Colon (tissue), 2 donors: Measurements from ENCODE around the gene PRM1.
"Not testable (repeated sequence)": the region's sequence is repeated elsewhere in the genome, so short reads cannot be mapped to it uniquely, and the experiment has no call there.

Experiments
- FAIRE-seq: peaks from 2 replicates; lab custom pipeline; 2012; peaks lifted over from hg19 to GRCh38; lab: Jason Lieb, UNC
- donor health status: control.
- donor health status: control.

The PRM1 gene

GRCh38 chr16:11313493-11314308 lies 32.6 kb upstream of the PRM1 start:
- no peak for FAIRE-seq

- FAIRE-seq, result no peak
These were observed 31.8 kb upstream of the PRM1 start for GRCh38 chr16:11312718-11313492.

- FAIRE-seq, result no peak
These were observed 29.9 kb upstream of the PRM1 start for GRCh38 chr16:11310997-11311561.

- no peak for FAIRE-seq
These were observed 29.5 kb upstream of the PRM1 start for GRCh38 chr16:11310634-11310977.

- no peak for FAIRE-seq
These were observed 28.9 kb upstream of the PRM1 start for GRCh38 chr16:11309895-11310633.

- no peak for FAIRE-seq
These were observed 27.6 kb upstream of the PRM1 start for GRCh38 chr16:11308493-11309283.

- no peak for FAIRE-seq
These were observed 26.7 kb upstream of the PRM1 start for GRCh38 chr16:11307639-11308492.

- FAIRE-seq, result no peak
These were observed 26.0 kb upstream of the PRM1 start for GRCh38 chr16:11306997-11307638.

GRCh38 chr16:11306381-11306780 lies 25.3 kb upstream of the PRM1 start:
- no peak for FAIRE-seq

GRCh38 chr16:11303405-11304138 lies 22.4 kb upstream of the PRM1 start:
- no peak for FAIRE-seq

GRCh38 chr16:11302977-11303376 lies 21.8 kb upstream of the PRM1 start:
- FAIRE-seq, result no peak

- FAIRE-seq, result no peak
These were observed 20.7 kb upstream of the PRM1 start for GRCh38 chr16:11301645-11302501.

GRCh38 chr16:11300560-11300892 lies 19.4 kb upstream of the PRM1 start:
- no peak for FAIRE-seq

- no peak for FAIRE-seq
These were observed 18.9 kb upstream of the PRM1 start for GRCh38 chr16:11299865-11300559.

- not testable (repeated sequence) for FAIRE-seq
These were observed 17.9 kb upstream of the PRM1 start for GRCh38 chr16:11298950-11299547.

- no peak for FAIRE-seq
These were observed 17.2 kb upstream of the PRM1 start for GRCh38 chr16:11298143-11298900.
